Germinal center (tissue), 1 donor: Measurements from ENCODE around the gene GNPTG.
"Not testable (repeated sequence)": the region's sequence is repeated elsewhere in the genome, so short reads cannot be mapped to it uniquely, and the experiment has no call there.

ENCODE experiments used
- DNase-seq: peaks from one replicate; pipeline ENCODE4 v3.0.0; 2012; ENCODE audit warnings: mixed read lengths, low spot score

Gene GNPTG

GRCh38 chr16:1319041-1319440 is 32.7 kb upstream of the GNPTG start:
- no peak for DNase-seq

GRCh38 chr16:1320097-1320496 is 31.6 kb upstream of the GNPTG start:
- no peak for DNase-seq

GRCh38 chr16:1320658-1321240 is 31.0 kb upstream of the GNPTG start:
- DNase-seq, result no peak

GRCh38 chr16:1322407-1322806 is 29.3 kb upstream of the GNPTG start:
- no peak for DNase-seq

DNA sequence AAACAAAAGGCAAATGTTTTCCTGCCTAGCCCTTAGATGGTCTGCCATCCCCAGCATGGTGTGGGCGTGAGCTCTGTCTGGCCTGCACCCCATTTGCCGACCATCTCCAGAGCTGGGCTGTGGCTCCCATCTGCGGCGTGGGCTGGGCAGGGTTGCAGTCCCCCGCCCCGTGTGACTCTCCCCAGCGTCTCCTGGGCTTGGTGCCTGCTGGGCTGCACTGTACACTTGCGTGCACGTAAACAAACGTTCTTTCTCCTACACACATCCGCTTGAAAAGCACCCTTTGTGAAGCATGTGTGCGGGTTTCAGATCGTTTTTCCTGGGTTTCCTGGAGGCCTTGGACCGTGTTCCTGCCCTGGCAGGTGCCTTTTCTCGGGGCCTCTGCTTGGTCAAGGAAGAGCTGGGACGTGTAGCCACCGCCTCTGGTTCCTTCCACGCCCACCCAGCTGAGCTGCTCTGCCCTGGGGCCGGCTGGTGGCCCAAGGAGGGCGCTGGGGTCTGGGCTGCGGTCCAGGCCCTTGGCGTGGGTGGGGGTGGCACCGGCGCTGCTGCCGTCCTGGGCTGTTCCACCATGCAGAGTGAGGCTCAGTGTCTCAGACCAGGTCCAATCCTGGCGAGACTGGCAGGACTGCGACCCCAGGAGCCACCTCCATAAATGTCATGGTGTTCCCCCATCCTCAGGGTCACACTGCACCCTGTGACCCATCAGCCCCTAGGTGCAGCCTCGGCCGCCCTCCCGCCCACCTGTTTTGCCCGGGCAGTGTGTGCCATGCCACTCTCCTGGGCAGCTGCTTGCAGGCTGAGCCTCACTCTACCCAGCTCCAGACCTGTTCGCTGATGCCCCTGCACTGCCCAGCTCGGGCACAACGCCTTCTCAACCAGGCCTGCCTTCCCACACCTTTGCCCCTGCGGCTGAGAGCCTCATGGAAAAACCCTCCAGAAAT is 28.2 kb upstream of the GNPTG start:
- no peak for DNase-seq

DNA sequence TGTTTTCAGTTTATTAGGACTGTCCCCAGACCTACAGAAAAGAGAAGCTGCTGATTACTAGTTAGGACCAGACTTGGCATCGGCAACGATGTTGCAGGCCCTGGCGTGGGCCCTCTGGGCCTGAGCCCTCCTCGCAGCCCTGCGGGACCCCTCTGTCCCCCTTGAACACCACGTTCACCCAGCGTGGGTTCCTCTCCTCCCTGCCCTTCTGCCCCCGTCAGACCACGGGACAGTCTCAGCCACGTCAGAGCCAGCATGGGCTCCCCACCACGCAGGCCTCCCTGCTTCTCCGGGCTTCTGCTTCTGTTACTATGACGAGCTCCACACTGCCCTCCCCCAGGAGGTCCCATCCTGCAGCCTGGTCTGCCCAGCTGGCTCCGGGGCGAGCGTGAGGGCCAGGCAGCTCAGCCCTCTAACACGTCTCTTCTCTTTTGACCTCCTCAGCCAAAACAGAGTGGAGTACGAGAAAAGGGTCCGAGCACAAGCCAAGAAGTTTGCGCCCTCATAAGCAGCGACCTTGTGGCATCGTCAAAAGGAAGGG is 27.4 kb upstream of the GNPTG start:
- no peak for DNase-seq

GRCh38 chr16:1325261-1325660 is 26.5 kb upstream of the GNPTG start:
- no peak for DNase-seq

DNA sequence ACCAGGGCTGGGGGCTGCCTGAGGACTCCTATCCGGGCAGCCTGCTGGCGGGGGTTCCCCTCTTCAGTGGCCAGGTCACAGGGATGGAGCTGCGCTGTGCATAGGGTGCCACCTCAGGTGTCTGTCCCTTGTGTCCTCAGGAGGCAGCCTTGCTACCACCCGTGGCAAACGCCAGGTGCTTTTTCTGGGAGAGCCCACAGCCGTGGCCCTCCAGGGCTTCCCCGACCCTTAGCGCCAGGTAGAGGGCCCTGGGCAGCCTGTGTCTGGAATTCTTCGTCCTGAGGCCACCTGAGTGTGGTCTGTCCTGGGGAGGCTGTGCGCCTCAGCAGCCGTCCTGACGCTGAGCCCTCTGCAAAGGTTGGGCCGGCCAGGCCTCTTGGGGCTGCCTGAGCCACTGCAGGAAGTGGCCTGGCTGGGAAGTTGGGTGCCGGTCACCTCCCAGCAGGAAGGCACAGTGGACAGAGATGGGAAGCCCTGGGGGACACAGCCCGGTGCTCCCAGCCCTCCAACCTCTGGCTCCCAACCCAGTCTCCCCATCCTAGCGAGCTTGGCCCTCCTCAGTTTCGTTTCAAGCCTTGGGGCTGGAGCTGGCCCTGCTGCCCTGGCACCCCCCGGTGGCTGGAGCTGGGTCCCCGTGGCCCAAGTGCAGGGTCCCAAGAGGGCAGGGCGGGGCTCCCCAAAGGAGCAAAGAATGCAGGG is 25.9 kb upstream of the GNPTG start:
- no peak for DNase-seq

GRCh38 chr16:1326391-1326790 is 25.3 kb upstream of the GNPTG start:
- no peak for DNase-seq

- DNase-seq, result no peak
Observed at GRCh38 chr16:1326946-1327618, 24.6 kb upstream of the GNPTG start.

DNA sequence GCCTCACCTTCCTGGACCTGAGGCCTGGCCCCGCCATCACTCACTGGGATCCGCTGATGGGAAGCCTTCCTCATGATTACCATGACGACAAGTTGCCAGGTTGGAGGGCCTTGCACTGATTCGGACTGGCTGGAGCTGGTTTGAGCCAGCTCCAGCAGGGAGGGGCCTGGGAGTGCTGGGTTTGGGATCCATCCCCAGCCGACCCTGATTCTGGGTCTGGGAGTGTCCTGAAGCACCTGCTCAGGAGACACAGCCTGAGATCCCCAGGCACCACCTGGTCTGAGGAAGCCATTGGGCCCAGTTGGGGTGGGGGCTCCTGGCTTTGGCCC is 24.1 kb upstream of the GNPTG start:
- DNase-seq, result no peak

DNA sequence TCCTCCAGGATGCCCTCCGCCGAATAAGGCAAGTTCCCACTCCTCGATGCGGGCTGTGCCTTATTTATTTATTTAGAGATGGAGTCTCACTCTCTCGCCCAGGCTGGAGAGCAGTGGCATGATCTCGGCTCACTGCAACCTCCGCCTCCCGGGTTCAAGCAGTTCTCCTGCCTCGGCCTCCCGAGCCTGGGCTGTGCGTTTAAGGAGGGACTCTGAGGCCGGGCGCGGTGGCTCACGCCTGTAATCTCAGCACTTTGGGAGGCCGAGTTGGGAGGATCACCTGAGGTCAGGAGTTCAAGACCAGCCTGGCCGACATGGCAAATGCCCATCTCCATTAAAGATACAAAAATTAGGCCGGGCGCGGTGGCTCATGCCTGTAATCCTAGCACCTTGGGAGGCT is 23.6 kb upstream of the GNPTG start:
- not testable (repeated sequence) for DNase-seq

DNA sequence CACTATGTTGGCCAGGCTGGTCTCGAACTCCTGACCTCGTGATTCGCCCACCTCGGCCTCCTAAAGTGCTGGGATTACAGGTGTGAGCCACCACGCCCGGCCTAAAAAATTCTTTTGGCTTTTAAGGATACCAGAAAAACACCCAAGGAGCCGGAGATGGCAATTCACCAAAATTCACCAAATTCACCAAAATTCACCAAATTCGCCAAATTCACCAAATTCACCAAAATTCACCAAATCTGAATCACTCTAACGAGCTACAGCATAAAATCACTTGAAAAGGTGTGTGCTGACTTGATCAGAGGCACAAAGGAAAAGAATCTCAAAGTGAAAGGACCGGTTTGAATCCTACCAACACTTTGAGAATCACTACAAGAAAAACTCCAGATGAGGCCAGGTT is 22.8 kb upstream of the GNPTG start:
- DNase-seq, result not testable (repeated sequence)

DNA sequence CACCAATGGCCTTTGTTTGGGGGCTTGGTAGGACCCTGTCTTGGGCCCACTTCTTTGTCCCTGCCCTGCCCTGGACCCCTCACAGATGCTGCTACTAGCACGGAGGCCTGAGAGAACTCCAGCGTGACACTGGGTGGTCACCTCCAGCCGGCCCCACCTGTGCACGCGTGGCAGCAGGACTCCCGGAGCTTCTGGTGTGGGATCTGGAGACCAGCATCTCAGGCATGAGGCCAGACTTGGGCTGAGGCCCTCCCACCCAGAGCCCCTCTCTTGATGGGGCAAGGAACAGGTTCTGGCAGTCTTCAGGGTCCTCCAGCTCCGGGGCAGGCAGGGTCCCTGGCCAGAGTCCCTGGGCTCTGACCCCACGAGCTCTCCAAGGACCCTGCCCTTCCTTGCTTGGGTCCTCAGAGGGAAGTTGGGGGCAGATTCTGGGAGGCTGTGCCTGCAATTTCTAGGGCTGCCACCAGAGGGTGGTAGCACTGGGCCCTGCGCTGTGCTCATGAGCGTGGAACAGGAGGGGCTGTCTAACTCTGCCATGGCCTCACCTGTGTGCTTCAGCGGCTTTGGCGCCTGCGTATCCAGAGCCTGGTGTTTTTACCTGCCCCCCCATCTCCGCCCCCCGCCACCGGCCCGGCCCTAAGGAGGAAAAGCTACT is 21.3 kb upstream of the GNPTG start:
- DNase-seq, result peak; percentile 70

GRCh38 chr16:1330931-1331711 is 20.6 kb upstream of the GNPTG start:
- no peak for DNase-seq

GRCh38 chr16:1331712-1332617 is 19.8 kb upstream of the GNPTG start:
- peak; percentile 89 for DNase-seq

DNA sequence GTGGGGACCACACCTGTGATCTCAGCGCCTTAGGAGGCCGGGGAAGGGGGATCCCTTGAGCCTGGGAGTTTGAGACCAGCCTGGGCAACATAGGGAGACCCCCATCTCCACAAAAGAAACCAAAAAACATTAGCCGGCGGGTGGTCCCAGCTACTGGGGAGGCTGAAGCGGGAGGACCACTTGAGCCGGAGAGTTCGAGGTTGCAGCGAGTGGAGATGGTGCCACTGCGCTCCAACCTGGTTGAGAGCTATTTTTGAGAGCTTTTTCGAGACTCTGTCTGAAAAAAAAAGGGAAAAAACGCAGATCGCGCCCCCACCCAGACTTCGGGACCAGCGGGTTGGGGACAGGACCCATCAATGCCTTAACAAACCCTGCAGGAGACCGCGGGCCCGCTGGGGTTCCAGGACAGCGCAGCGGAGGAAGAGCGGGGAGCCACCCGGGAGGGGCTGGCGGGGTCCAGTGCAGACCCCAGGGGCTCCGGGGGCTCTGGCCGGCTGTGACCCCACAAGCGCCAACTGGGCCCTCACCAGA is 19.0 kb upstream of the GNPTG start:
- no peak for DNase-seq

- peak; percentile 70 for DNase-seq
Observed at GRCh38 chr16:1333149-1333812, 18.4 kb upstream of the GNPTG start, which contains the start of gene BAIAP3. TSS of gene BAIAP3 (plus strand) at chr16:1333645. CDS start at chr16:1338550, 4,905 bp downstream.
